HG03565 (cell line): ENCODE results near the gene GPER1.
"Not testable (repeated sequence)": the region's sequence is repeated elsewhere in the genome, so short reads cannot be mapped to it uniquely, and the experiment has no call there.

Source experiments
- ATAC-seq: cut with Tn5 transposase; IDR thresholded peaks from one replicate; pipeline ENCODE4 v1.9.1; 2021; ENCODE audit warnings: mild to moderate bottlenecking, moderate library complexity; ENCODE audit not compliant: unreplicated experiment

GPER1 gene

DNA sequence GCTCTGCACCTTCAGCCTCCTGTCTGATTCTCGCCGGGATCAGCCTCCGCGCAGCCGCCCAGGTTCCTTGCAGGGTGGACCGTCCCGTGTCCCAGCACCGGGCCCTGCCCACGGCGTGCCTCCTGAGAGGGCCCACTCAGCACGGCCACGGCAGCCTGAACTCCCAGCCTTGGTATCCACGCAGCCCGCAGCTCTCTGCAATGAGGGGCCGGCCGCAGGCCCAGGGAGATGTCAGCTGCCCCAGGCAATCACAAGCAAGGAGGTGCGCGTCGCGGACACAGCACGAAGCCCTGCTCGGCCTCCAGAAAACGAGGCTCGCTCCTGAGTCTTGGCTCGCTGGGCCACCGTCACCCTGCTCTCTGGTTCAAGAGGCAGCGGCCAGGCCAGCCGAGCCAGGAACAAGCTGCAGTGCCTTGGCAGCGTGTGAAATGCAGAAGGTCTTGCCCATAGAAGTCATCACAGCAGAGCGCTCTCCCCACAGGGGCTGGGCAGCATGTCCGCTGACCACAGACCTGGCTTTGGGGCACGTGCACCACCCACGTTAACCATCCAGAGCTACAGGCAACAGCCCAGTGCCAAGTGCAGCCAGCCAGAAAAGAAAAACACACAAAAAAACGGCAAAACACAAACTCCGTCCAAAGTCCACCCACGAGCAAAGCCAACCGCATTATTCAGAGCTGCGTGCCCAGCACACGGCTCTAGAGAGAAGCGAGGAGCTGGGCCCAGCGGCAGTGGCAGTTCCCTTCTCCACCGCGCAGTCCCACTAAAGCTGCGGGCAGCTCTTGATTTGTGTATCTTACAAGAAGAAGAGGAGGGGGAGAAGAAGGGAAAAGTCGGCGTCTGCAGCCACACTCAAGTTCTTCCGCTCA lies 13.9 kb downstream of the GPER1 start:
- no peak for ATAC-seq

DNA sequence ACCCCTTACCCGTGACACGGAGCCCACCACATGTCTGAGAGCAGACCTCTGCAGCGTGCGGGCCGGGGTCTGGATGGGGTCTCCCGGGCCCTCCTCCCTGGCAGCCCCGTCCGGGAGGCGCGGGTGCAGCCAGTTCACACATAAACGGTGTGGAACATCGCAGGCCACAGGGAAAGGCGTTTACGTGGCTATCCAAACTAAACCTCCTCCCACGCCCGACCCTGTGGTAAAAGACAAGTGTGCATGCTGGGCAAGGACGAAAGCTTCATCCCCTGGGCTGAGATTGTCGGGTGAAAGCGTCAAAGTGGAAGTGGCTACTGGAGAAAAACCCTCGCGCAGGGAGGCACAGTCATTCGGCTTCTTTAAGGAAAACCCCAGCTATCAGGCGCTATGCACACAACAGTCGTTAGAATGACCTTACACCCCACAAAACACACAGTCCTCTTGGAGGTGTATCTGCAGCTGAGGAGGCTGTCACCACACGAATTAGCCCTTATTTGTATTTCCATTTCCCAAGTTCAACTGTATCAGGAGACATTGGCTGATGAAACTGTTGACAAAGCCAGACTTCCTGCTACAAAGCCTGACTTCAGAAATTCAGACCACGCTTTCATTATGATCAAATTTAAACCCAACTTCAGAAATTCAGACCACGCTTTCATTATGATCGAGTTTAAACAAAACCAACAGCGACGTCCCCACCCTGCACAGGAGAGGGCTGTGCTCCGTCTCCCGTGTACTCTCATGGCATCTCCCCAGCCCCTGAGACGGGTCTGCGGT lies 15.3 kb downstream of the GPER1 start:
- ATAC-seq, result peak; percentile 34

DNA sequence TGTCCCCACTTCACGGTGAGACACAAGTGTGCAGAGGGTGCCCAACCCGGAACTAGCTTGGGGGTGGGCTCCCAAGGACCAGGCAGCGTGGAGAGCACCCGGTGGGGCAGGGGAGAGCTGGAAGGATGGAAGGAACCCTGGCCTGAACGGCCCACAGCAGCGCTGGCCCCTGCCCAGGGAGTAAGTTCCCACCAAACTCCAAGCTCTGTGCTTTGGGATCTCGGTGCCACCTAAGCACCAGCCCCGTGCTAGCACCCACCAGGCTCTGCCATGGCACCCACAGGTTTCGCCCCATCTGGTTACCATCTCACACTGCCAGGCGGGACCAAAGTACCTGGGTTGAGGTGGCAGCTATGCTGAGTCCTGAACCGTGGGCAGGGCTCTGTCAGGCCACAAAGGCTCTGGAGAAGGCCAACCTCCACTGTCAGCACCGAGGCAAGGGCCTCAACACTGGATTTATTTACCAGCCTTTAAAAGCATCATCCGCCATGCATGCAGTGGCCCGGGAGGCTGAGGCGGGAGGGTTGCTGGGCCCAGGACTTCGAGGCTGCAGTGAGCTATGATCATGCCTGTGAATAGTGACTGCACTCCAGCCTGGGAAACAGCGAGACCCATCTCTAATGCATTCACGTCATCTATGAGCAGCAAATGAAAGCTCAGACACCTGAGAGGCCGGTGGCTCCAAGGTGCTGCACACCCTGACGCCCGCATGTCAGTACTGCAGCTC lies 16.0 kb downstream of the GPER1 start:
- no peak for ATAC-seq

DNA sequence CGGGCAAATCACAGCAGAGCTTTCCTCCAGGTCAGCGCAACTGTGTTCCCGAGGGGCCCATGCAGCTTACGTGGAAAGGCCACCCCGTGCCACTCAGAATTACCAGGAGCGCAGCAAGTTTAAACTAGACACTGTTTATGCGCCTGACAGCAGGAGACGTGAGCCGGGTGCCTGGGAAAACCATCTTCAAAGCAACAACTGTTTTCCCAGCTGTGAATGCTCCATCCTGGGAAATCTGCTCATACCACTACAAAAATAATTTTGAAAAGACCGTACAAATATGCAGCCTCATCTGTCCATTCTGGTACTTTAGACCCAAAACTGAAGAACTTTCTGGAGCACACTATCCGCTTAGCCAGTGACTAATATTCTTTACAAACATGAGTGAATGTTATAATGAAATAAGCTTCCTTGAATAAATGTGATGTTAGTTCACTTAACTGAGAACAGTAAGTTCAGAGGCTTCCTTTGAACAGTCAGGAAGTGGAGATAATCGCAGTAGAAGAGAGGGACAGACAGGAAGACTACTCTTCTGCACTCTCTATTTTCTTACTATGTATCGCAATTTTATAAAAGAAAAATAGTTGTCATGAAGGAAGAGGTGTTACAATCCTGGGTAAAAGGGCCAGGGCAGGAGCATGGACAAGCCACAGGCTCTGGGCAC lies 16.7 kb downstream of the GPER1 start:
- ATAC-seq, result no peak

DNA sequence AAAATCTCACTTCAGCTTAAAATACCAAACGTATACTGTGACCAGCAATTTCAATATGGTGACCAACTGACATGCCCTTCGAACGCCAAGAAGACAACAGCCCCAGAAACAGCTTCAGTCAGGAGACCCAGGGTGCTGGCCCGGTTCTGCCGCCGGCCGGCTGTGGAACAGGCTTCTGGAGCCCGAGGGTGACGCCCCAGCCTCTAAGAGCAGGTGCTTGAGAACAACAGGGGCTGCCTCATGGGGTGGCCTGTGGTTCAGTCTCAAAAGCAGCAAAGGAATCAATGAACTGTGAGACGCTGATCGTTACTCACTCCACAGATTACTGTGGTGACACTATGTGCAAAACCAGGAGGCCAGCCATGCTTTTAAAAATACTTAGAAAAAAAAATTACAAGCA lies 17.3 kb downstream of the GPER1 start:
- ATAC-seq, result no peak

GRCh38 chr7:1106063-1106792 lies 18.3 kb downstream of the GPER1 start:
- no peak for ATAC-seq

DNA sequence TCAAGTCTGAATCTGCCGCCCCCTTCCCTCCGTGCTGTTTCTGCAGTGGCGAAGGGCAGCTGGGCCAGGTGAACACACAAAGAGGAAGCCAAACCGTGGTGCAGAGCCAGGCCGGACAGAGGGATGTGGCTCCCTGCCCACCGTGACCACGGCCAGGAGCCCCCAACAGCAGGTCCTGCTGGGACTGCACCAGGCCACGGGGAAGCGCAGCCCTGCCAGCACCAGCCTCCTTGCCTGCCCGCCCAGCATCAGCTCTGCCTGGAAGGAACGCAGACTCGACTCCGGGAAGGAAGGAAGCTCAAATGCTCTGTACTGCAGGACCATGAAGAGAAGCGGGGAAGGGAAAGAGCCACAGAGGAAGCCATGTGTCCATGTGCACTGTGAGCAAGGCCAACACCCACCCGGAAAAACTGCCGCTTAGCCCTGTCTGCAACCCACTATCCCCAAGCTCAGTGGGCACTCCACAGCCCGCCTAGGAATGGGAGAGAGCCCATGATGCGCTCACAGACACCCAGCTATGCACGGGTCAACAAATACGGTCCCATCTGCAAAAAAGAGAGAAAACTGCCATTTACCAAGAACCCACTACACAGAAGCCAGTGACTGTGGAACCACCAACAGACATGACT lies 19.0 kb downstream of the GPER1 start:
- ATAC-seq, result no peak

DNA sequence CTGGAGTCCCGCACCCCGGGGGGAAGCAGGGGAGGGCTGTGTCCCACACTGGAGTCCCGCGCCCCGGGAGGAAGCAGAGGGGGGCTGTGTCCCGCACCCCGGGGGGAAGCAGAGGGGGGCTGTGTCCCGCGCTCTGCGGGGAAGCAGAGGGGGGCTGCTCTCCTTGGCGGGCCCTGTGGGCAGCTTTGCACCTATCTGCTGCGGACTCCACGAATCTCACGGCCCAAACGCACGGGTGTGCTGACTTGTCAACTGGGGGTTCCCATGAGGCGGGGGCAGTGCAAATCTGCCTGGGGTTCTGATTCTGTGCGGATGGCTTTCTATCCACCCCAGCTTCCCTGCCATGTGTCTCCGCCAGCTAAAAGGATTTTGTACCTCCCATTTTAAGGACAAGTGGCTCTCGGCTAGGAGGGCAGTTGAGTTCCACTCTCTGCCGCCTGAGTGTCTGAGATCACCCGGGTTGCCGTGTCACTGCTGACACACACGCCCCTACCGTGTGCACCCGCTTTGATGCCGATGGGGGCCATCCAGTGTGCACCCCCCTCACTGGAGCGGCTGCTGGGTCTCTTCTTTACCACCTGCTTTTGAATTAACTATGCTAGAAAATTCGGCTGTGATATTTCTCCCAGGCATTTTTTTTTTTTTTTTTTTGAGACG lies 20.5 kb downstream of the GPER1 start:
- ATAC-seq, result no peak

GRCh38 chr7:1109581-1110310 lies 21.8 kb downstream of the GPER1 start:
- no peak for ATAC-seq

DNA sequence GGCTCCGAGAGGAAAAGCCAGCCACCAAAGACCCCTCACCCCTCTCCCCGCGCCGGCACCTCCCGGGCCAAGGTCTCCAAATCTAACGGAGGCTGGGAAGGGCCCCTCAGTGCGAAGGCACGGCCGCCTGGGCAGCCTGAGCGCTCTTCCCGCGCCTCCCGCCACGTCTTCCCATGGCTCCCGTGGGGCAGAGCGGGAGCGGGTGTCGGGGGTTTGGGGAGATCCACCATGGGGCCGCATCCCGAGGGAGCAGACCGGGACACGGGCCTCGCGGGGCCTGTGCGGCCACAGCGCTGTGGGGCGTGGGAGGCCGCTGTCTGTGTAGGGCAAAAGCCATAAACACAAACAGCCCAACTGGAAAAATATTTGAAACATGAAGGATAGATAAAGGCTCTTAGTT lies 22.4 kb downstream of the GPER1 start:
- ATAC-seq, result no peak

DNA sequence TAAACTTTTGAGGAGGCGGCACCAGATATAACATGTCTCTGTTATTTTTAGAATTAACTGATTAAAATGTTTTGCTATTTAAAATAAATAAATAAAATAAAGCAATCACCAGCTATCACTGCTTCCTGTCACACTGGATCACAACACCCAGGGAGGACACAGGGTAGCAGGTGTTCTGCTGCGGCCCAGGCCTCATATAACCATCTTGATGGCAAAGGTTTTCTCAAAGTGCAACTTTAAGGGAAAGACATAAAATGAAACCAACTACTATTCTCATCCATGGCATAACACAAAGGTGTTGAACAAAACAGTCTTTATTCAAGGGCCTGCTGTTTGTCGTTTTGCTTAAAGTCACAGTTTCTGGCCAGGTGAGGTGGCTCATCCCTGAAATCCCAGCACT lies 23.2 kb downstream of the GPER1 start:
- ATAC-seq, result no peak

GRCh38 chr7:1112109-1112508 lies 24.2 kb downstream of the GPER1 start:
- ATAC-seq, result no peak

DNA sequence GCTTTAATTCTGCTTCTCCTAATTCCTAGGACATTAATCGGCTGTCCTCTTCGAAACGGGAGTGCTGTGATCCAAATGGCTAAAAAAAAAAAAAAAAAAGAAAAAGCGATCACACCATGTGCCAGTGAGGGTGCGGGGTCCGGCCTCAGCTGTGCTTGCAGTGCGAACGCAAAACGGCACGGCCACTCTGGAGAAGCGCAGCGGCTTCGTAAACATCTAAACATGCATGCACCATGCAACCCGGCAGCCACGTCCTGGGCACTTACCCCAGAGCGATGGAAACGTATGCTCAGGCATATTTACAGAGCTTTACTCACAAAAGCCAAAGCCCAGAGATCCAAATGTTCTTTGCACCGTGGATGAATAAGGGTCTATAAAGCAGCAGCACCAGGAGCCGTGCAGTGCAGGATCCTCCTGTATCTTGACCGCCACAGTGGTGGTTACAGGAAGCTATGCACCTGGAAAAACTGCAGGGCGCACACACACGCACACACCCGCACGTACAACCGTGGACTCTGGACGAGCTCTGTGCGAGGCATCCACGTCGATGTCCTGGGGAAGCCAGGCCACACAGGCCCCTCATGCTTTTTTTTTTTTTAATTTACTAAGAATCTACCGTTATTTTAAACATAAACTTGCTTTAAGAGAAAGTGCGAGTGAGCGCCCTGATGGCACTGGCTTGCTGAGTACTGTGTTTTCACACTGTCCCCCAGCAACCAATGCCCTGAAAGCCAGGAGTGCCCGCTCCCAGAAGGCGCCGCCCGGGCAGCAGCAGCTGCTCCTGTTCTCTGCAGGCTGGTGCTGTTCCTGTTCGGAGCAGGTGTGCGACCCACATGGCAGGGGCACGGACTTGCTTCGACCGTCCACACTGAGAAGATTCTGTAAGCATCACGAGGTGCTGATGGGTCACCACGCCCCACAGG lies 25.0 kb downstream of the GPER1 start:
- ATAC-seq, result no peak

GRCh38 chr7:1113548-1113885 lies 25.6 kb downstream of the GPER1 start:
- no peak for ATAC-seq

- ATAC-seq, result no peak
These were observed 26.2 kb downstream of the GPER1 start for GRCh38 chr7:1114088-1114487.

DNA sequence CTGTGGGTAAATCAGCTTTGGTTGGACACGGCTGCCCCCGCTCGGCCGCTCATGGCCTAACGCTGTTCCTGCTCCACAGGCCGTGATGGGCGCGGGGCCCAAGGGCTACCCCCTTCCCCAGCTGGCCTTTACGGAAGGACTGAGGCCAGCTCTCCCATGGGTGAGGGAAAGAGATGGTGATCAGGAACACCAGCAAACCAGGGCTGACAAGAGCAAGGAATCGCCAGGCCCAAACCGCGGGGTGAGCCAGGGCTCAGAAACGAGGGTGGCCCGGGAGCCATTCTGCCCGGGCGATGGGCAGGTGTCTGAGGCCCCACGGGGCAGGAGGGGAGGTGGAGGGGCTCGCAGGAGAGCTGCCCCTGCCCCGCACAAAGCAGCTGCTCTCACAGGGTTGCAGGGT lies 26.6 kb downstream of the GPER1 start:
- no peak for ATAC-seq

GRCh38 chr7:1115171-1116045 lies 27.5 kb downstream of the GPER1 start:
- not testable (repeated sequence) for ATAC-seq
